Neural cell (in vitro differentiated cells): ENCODE measurements around the gene DNMT3A. TPM values are rescaled to one million over a fixed set of nuclear protein-coding genes. Genes with fewer than 3 reads are reported as not detected.

ENCODE experiments used
- H2AFZ ChIP-seq: fragments of 200-600, 300-800 bp; sonication (generic), shearing (Covaris generic); 2 replicates; pipeline ENCODE4 v1.6.0; 2014; ENCODE audit warnings: low read depth, mild to moderate bottlenecking, antibody characterized with exemption, low read length, moderate library complexity
- H3F3A ChIP-seq: fragments of 200-600 bp; shearing (Covaris generic); 2 replicates; pipeline ENCODE4 v1.6.1; 2016; ENCODE audit warnings: mild to moderate bottlenecking, moderate library complexity, mixed read lengths, antibody characterized with exemption, low read length; ENCODE audit not compliant: insufficient read depth, poor library complexity, severe bottlenecking
- H3K27ac ChIP-seq: fragments of 200-600, 300-800 bp; sonication (generic), shearing (Covaris generic); 2 replicates; pipeline ENCODE4 v1.5.1; 2014; ENCODE audit warnings: mild to moderate bottlenecking, low read length, moderate library complexity
- H3K27me3 ChIP-seq: fragments of 300-800, 200-600 bp; sonication (generic), shearing (Covaris generic); 2 replicates; pipeline ENCODE4 v1.6.0; 2014; ENCODE audit warnings: mild to moderate bottlenecking, low read depth, low read length, moderate library complexity; ENCODE audit not compliant: insufficient read depth
- H3K36me3 ChIP-seq: fragments of 300-800, 200-600 bp; sonication (generic), shearing (Covaris generic); 2 replicates; pipeline ENCODE4 v1.5.1; 2014; ENCODE audit warnings: mild to moderate bottlenecking, antibody characterized with exemption, low read length, moderate library complexity; ENCODE audit not compliant: insufficient read depth
- H3K4me2 ChIP-seq: fragments of 300-800, 200-600 bp; sonication (generic), shearing (Covaris generic); 2 replicates; pipeline ENCODE4 v1.6.0; 2014; ENCODE audit warnings: mild to moderate bottlenecking, low read length
- H3K4me3 ChIP-seq: fragments of 300-800, 200-600 bp; sonication (generic), shearing (Covaris generic); 2 replicates; pipeline ENCODE4 v1.5.1; 2014; ENCODE audit warnings: mild to moderate bottlenecking, low read length, moderate library complexity
- H3K79me2 ChIP-seq: fragments of 200-600 bp; shearing (Covaris generic); replicated peaks from 2 replicates; pipeline ENCODE4 v1.6.0; 2014; ENCODE audit warnings: mild to moderate bottlenecking, low read length, moderate library complexity; ENCODE audit not compliant: insufficient read depth
- H3K9ac ChIP-seq: fragments of 300-800, 200-600 bp; sonication (generic), shearing (Covaris generic); 2 replicates; pipeline ENCODE4 v1.6.1; 2016; ENCODE audit warnings: mild to moderate bottlenecking, low read length, mixed read lengths
- H3K9me2 ChIP-seq: fragments of 200-600 bp; shearing (Covaris generic); 2 replicates; pipeline ENCODE4 v1.6.1; 2016; ENCODE audit warnings: mild to moderate bottlenecking, low read length, mixed read lengths; ENCODE audit not compliant: insufficient read depth
- H3K9me3 ChIP-seq: fragments of 200-600, 300-800 bp; sonication (generic), shearing (Covaris generic); 2 replicates; pipeline ENCODE4 v1.6.1; 2016; ENCODE audit warnings: mild to moderate bottlenecking, mixed run types, low read length, moderate library complexity, mixed read lengths
- H4K20me1 ChIP-seq: fragments of 200-600 bp; shearing (Covaris generic); 2 replicates; pipeline ENCODE4 v1.6.1; 2016; ENCODE audit warnings: mild to moderate bottlenecking, mixed run types; ENCODE audit not compliant: insufficient read depth
- CTCF ChIP-seq: fragments of 450-650 bp; IDR thresholded peaks from 2 replicates; pipeline ENCODE4 v1.5.1; 2014; ENCODE audit warnings: antibody characterized with exemption, mild to moderate bottlenecking, moderate library complexity; ENCODE audit not compliant: poor library complexity, severe bottlenecking
- EP300 ChIP-seq: fragments of 450-650 bp; conservative IDR thresholded peaks from 2 replicates; pipeline ENCODE4 v1.6.1; 2014; ENCODE audit warnings: antibody characterized with exemption, mild to moderate bottlenecking, moderate library complexity; ENCODE audit not compliant: poor library complexity, severe bottlenecking
- EZH2 ChIP-seq: fragments of 200-600, 300-800 bp; shearing (Covaris generic), sonication (generic); IDR thresholded peaks from 2 replicates; pipeline ENCODE4 v1.6.1; 2014; ENCODE audit warnings: antibody characterized with exemption, low read length, borderline replicate concordance, mild to moderate bottlenecking; ENCODE audit not compliant: insufficient read depth, poor library complexity, severe bottlenecking
- MXI1 ChIP-seq: fragments of 450-650 bp; conservative IDR thresholded peaks from 2 replicates; pipeline ENCODE4 v1.6.1; 2014; ENCODE audit warnings: antibody characterized with exemption, mild to moderate bottlenecking; ENCODE audit not compliant: poor library complexity, severe bottlenecking
- POLR2AphosphoS5 ChIP-seq: IDR thresholded peaks from 2 replicates; pipeline ENCODE4 v1.6.1; 2012
- RAD21 ChIP-seq: fragments of 450-650 bp; conservative IDR thresholded peaks from 2 replicates; pipeline ENCODE4 v1.6.1; 2014; ENCODE audit warnings: antibody characterized with exemption, mild to moderate bottlenecking, moderate library complexity
- REST ChIP-seq: IDR thresholded peaks from 2 replicates; pipeline ENCODE4 v1.6.1; 2012; ENCODE audit warnings: borderline replicate concordance
- SMC3 ChIP-seq: fragments of 450-650 bp; conservative IDR thresholded peaks from 2 replicates; pipeline ENCODE4 v1.6.1; 2014; ENCODE audit warnings: antibody characterized with exemption, mild to moderate bottlenecking, moderate library complexity; ENCODE audit not compliant: poor library complexity
- TAF1 ChIP-seq: IDR thresholded peaks from 2 replicates; pipeline ENCODE4 v1.6.1; 2012; ENCODE audit warnings: low read depth
- polyA plus RNA-seq: library from polyadenylated mRNA; depleted of rRNA; stranded (reverse); fragments of >200 nt; gene quantifications from 2 replicates; pipeline ENCODE4 v1.2.3, GENCODE V29; 2014

DNMT3A gene
- polyA plus RNA-seq, 1 donor from 2014 or later: 33.0 TPM

GRCh38 chr2:25229279-25230197, 112.2 kb downstream of the DNMT3A start:
- H3K4me2 ChIP-seq: no peak overlapping the region
- no peak overlapping the region for H2AFZ ChIP-seq

GRCh38 chr2:25228848-25229278, 112.9 kb downstream of the DNMT3A start:
- no peak overlapping the region for H3K27ac ChIP-seq
- no peak overlapping the region for H3K4me3 ChIP-seq
- no peaks in the 10 kb centered on the region for H3K9me2 ChIP-seq
- no peak overlapping the region for H2AFZ ChIP-seq
- no peaks in the 10 kb centered on the region for H3K9me3 ChIP-seq
- H3K36me3 ChIP-seq: no peaks in the 10 kb centered on the region
- H4K20me1 ChIP-seq: no peaks in the 10 kb centered on the region
- H3K79me2 ChIP-seq: no peaks in the 10 kb centered on the region
- no peak overlapping the region for H3K4me2 ChIP-seq
- H3F3A ChIP-seq: no peaks in the 10 kb centered on the region
- H3K27me3 ChIP-seq: no peaks in the 10 kb centered on the region
- H3K9ac ChIP-seq: no peak overlapping the region
- TF ChIP-seq MXI1: no peak
- no peak for TF ChIP-seq REST
- TF ChIP-seq CTCF: peak; percentile 72
- no peak for TF ChIP-seq POLR2AphosphoS5
- TF ChIP-seq TAF1: no peak
- TF ChIP-seq EP300: no peak
- TF ChIP-seq EZH2: no peak
- peak; percentile 50 for TF ChIP-seq RAD21
- peak; percentile 65 for TF ChIP-seq SMC3

More at GRCh38 chr2:25229279-25230197, 112.2 kb downstream of the DNMT3A start:
- Histone ChIP-seq H3K27me3 (no peaks in the 10 kb centered on the region), H3F3A (no peaks in the 10 kb centered on the region), H3K9me3 (no peaks in the 10 kb centered on the region), H4K20me1 (no peaks in the 10 kb centered on the region), H3K36me3 (no peaks in the 10 kb centered on the region), H3K27ac (no peak overlapping the region), H3K4me3 (no peak overlapping the region), H3K9ac (no peak overlapping the region), H3K79me2 (no peaks in the 10 kb centered on the region), H3K9me2 (no peaks in the 10 kb centered on the region)
- no peak for TF ChIP-seq REST
- TF ChIP-seq MXI1: no peak
